K562 (cell line): Measurements from ENCODE around the gene SLC38A8. TPM values are rescaled to one million over a fixed set of nuclear protein-coding genes. Genes with fewer than 3 reads are reported as not detected.

Experiments
- ATAC-seq: fragments of 200-7000 bp; cut with Tn5 transposase; 3 replicates; pipeline ENCODE4 v1.9.1; 2020; ENCODE audit warnings: moderate library complexity
- BruUV-seq: library from RNA; stranded (reverse); fragments of 400-500 nt; replicated peaks from 2 replicates; lab custom pipeline; 2021; lab: Mats Ljungman, UMichigan
- CTCF ChIA-PET: fragments of 300-600 bp; formaldehyde crosslinking; extraction: SDS; loops from one replicate; lab custom pipeline; 2021; ENCODE audit warnings: low intra/inter-chr PET ratio; lab: Yijun Ruan, JAX
- POLR2A ChIA-PET: fragments of 300-600, 350-650 bp; sonication (Branson Sonifier 250); formaldehyde crosslinking; extraction: SDS; loops from one replicate; lab custom pipeline; 2021; ENCODE audit warnings: antibody characterized with exemption, inconsistent platforms; lab: Yijun Ruan, JAX
- DNase-seq, 4 experiments: peaks; one replicate each; pipeline versions ENCODE4 v3.0.0 to v3.0.0-alpha.2; 2011 to 2018; ENCODE audit warnings: low spot score in 3 of 4, mixed read lengths in 3 of 4; ENCODE audit errors: extremely low read depth in 1 of 4
- FAIRE-seq: peaks from 2 replicates; lab custom pipeline; 2011; peaks lifted over from hg19 to GRCh38; lab: Jason Lieb, UNC
- H2AFZ ChIP-seq: 2 replicates; pipeline ENCODE4 v1.6.0; 2011; ENCODE audit warnings: low read depth, low read length, control low read depth, inconsistent platforms
- H3K27ac ChIP-seq: fragments of 200-600 bp; 3 replicates; pipeline ENCODE4 v1.8.0; 2011; ENCODE audit warnings: low read depth, mild to moderate bottlenecking, control low read depth, inconsistent platforms, low read length, moderate library complexity, mixed read lengths; ENCODE audit errors: extremely low read depth
- H3K27me3 ChIP-seq, 2 experiments: fragments of 300-600 bp in 1 of 2; 2 replicates in 1 of 2; 3 replicates in 1 of 2; pipeline versions ENCODE4 v1.6.0 to v1.8.0; 2011; ENCODE audit warnings: inconsistent platforms in 2 of 2, low read length in 2 of 2, mild to moderate bottlenecking in 1 of 2, mixed read lengths in 1 of 2, moderate library complexity in 1 of 2; ENCODE audit not compliant: control insufficient read depth in 2 of 2, insufficient read depth in 2 of 2
- H3K36me3 ChIP-seq: fragments of 300-600 bp; 3 replicates; pipeline ENCODE4 v1.8.0; 2011; ENCODE audit warnings: mild to moderate bottlenecking, low read length, inconsistent platforms; ENCODE audit not compliant: control insufficient read depth, insufficient read depth
- H3K4me1 ChIP-seq, 2 experiments: fragments of 200-600 bp in 1 of 2; replicated peaks in 1 of 2; 2 replicates in 1 of 2; 3 replicates in 1 of 2; pipeline versions ENCODE4 v1.5.1 to v1.8.0; 2011; ENCODE audit warnings: inconsistent platforms in 2 of 2, low read length in 2 of 2, mild to moderate bottlenecking in 1 of 2, mixed read lengths in 1 of 2, moderate library complexity in 1 of 2; ENCODE audit not compliant: control insufficient read depth in 2 of 2, insufficient read depth in 2 of 2
- H3K4me2 ChIP-seq: 2 replicates; pipeline ENCODE4 v1.6.1; 2011; ENCODE audit warnings: low read length, control low read depth, inconsistent platforms, mixed read lengths; ENCODE audit not compliant: insufficient read depth
- H3K4me3 ChIP-seq: fragments of 200-600 bp; sonication (generic), shearing (Covaris generic); 2 replicates; pipeline ENCODE4 v1.5.1; 2016; ENCODE audit warnings: control low read depth, inconsistent platforms
- H3K79me2 ChIP-seq: fragments of 200-600 bp; 3 replicates; pipeline ENCODE4 v1.8.0; 2011; ENCODE audit warnings: low read length, inconsistent platforms; ENCODE audit not compliant: control insufficient read depth, insufficient read depth
- H3K9ac ChIP-seq, 2 experiments: 2 replicates each; pipeline versions ENCODE4 v1.6.0 to v1.6.1; 2011; ENCODE audit warnings: low read depth in 2 of 2, low read length in 2 of 2, control low read depth in 1 of 2, inconsistent platforms in 1 of 2, mild to moderate bottlenecking in 1 of 2, mixed read lengths in 1 of 2; ENCODE audit not compliant: insufficient read depth in 1 of 2
- H3K9me1 ChIP-seq: one replicate; pipeline ENCODE4 v1.6.0; 2011; ENCODE audit warnings: inconsistent platforms, mild to moderate bottlenecking, low read length, moderate library complexity; ENCODE audit not compliant: control insufficient read depth, insufficient read depth
- H3K9me3 ChIP-seq: replicated peaks from 2 replicates; pipeline ENCODE4 v1.5.1; 2011; ENCODE audit warnings: low read depth, low read length, inconsistent platforms; ENCODE audit not compliant: control insufficient read depth, insufficient read depth
- H4K20me1 ChIP-seq: replicated peaks from 2 replicates; pipeline ENCODE4 v1.6.1; 2011; ENCODE audit warnings: low read length, inconsistent platforms, mixed read lengths; ENCODE audit not compliant: control insufficient read depth, insufficient read depth
- ATF7 ChIP-seq: fragments of 450-650 bp; IDR thresholded peaks from 2 replicates; pipeline ENCODE4 v1.7.1; 2014; ENCODE audit warnings: mild to moderate bottlenecking, moderate library complexity
- HCFC1 ChIP-seq: IDR thresholded peaks from 2 replicates; pipeline ENCODE4 v1.6.1; 2012; ENCODE audit warnings: low read depth, low read length, improper control_type of control experiment
- ILF3 ChIP-seq: fragments of 450-650 bp; IDR thresholded peaks from 2 replicates; pipeline ENCODE4 v1.6.1; 2018; ENCODE audit warnings: antibody characterized with exemption, mild to moderate bottlenecking, moderate library complexity, borderline replicate concordance
- NCOA2 ChIP-seq, 2 experiments: fragments of 450-650 bp; IDR thresholded peaks; 2 replicates each; pipeline ENCODE4 v1.6.1; 2018; ENCODE audit warnings: mild to moderate bottlenecking in 2 of 2, moderate library complexity in 1 of 2; ENCODE audit not compliant: partially characterized antibody in 2 of 2
- NELFE ChIP-seq: IDR thresholded peaks from 2 replicates; pipeline ENCODE4 v1.6.1; 2011; ENCODE audit warnings: mild to moderate bottlenecking; ENCODE audit not compliant: insufficient read depth, insufficient read length
- ZNF707 ChIP-seq: fragments of 250-450 bp; sonication (Bioruptor Pico); conservative IDR thresholded peaks from 2 replicates; pipeline ENCODE4 v1.8.0; 2022; ENCODE audit warnings: inconsistent platforms, mild to moderate bottlenecking, moderate library complexity
- WGBS: fragments of 100-300 bp; shearing (Covaris generic); methylation state at CpG from one replicate; pipeline ENCODE4 v1.1.6; 2016; ENCODE audit warnings: low coverage, mixed read lengths; ENCODE audit not compliant: insufficient coverage; ENCODE audit errors: missing lambda C conversion rate; 5-methylcytosine and 5-hydroxymethylcytosine counted together
- in situ Hi-C: fragments of 300-500 bp; cut with MboI; formaldehyde crosslinking; loops from 4 replicates; pipeline ENCODE4 v1.15.0; 2018; ENCODE audit warnings: inconsistent platforms, mixed read lengths
- intact Hi-C: fragments of 100-400 bp; cut with micrococcal nuclease; formaldehyde crosslinking; loops from 2 replicates; pipeline ENCODE4 v1.14.2; 2022
- polyA plus RNA-seq, 8 experiments: library from polyadenylated mRNA; depleted of rRNA in 4 of 8; stranded (reverse) in 5 of 8; unstranded in 3 of 8; fragments of >200 nt; fragmentation: Nextera tagmentation in 2 of 8; fragmentation: Illumina TruSeq in 1 of 8; extraction: Ambion mirVana in 2 of 8; extraction: Trizol in 1 of 8; gene quantifications; 2 replicates each; pipeline versions ENCODE4 v1.2.1 to v1.2.3, GENCODE V29; 2011 to 2014; ENCODE audit warnings: inconsistent platforms in 1 of 8, missing spikeins in 1 of 8
- total RNA-seq, 7 experiments: library from RNA; depleted of rRNA in 6 of 7; stranded (reverse); fragments of >200 nt in 6 of 7; fragmentation: Illumina TruSeq in 2 of 7; extraction: Trizol in 2 of 7; gene quantifications; 2 replicates each; pipeline versions ENCODE4 v1.2.1 to v1.2.3, GENCODE V29; 2011 to 2021; ENCODE audit warnings: low replicate concordance in 1 of 7

SLC38A8 gene
- total and polyA plus RNA-seq, 9 of the 15 experiments (the other 6 are each of a cell fraction or from before 2014, with no cell fraction given): 0.28 TPM; not detected in 8

DNA sequence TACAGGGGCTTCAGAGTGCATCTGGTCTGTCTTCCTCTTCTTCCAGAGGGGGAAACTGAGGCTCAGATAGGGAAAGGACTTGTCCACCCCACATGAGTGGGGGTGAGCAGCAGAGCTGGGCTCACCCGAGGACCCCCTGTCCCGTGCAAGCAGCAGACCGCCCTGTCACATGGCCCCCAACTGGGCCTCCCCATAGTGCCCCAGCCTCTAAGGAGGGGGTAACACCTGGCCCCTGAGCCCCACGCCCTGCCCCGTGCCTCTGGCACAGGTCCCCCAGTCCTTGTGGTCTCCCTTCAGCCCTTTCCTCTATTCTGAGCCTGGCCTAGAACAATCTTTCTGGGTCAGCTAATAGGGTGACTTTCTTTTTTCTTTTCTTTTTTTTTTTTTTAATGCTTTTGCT lies 81.0 kb downstream of the SLC38A8 start:
- in situ Hi-C loops (no loop called here), intact Hi-C loops (no loop called here)
- Histone ChIP-seq H3K79me2 (no peaks in the 10 kb centered on the region), H3K27ac (no peak overlapping the region), H3K36me3 (peaks cover 5% of the 10 kb centered on the region; the same call in 1 of the 3 replicates), H3K9me3 (no peaks in the 10 kb centered on the region), H3K27me3 (no peaks in the 10 kb centered on the region), H3K9me1 (no peaks in the 10 kb centered on the region), H3K4me2 (no peak overlapping the region), H2AFZ (no peak overlapping the region), H3K4me3 (no peak overlapping the region), H4K20me1 (peaks cover 5% of the 10 kb centered on the region; the same call in 1 of the 2 replicates), H3K9ac (no peak overlapping the region), H3K4me1 (peaks cover 0 to 36% of the 10 kb centered on the region in 2 experiments; a peak in 2 of 5 replicates)
- TF ChIP-seq HCFC1 (no peak), NELFE (no peak), NCOA2 (IDR thresholded peaks at IDR 0.05; ENCODE audit: partially characterized antibody in 2 of 2) (no peak), ATF7 (no peak), ZNF707 (no peak), ILF3 (no peak)
- 54% methylated on average over 4 of the region's 5 CpGs for WGBS
- DNase-seq (no peak), FAIRE-seq (no peak), ATAC-seq (no peak)
- POLR2A ChIA-PET: interaction anchor here (0.6 kb wide), 2 partner anchors 8 to 79 kb away, joined by 3 read pairs; no protein-coding TSS in a partner anchor
- BruUV-seq: no TSS peak
- CTCF ChIA-PET: interaction anchor here (0.6 to 1.1 kb wide), 3 partner anchors 80 to 104 kb away, joined by 3 to 4 read pairs (median 3); no protein-coding TSS in a partner anchor
